ENCODE data around the gene ARL6IP6. TPM values are rescaled to one million over a fixed set of nuclear protein-coding genes. Genes with fewer than 3 reads are reported as not detected.

Gene ARL6IP6
- total and polyA plus RNA-seq, 2 experiments from 2014 or later = 49.1 to 65.4 TPM

DNA sequence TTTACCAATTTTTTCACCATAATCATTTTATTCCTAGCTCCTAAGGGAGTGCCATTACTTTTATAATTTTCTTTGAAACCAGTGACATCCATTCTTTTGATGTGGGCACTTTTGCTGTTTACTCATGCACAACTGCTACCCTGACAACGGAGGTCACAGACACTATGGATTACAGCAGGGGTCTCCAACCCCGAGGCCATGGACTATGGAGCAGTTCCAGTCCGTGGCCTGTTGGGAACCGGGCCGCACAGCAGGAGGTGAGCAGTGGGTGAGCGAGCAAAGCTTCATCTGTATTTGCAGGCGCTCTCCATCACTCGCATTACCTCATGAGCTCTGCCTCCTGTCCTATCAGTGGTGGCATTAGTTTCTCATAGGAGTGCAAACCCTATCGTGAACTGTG, 35.8 kb upstream of the ARL6IP6 start:
- Histone ChIP-seq H3K9me2 (ENCODE audit: insufficient read depth) (no peaks in the 10 kb centered on the region), H2AFZ (no peak overlapping the region), H3K36me3 (ENCODE audit: insufficient read depth) (peaks cover 46% of the 10 kb centered on the region), H3K4me2 (no peak overlapping the region), H3F3A (replicated peaks; ENCODE audit: low read depth) (no peaks in the 10 kb centered on the region), H3K79me2 (replicated peaks; ENCODE audit: insufficient read depth) (peaks cover 71% of the 10 kb centered on the region), H3K27me3 (ENCODE audit: insufficient read depth) (no peaks in the 10 kb centered on the region), H4K20me1 (replicated peaks; ENCODE audit: insufficient read depth) (peaks cover 9% of the 10 kb centered on the region; the same call in 1 of the 2 replicates), H3K4me3 (no peak overlapping the region), H3K4me1 (ENCODE audit: insufficient read depth) (no peaks in the 10 kb centered on the region), H3K27ac (ENCODE audit: low read depth) (no peak overlapping the region)
- Mint-ChIP-seq H3K27me3 (ENCODE audit: insufficient read depth, low read depth, poor library complexity) (no peaks in the 10 kb centered on the region), H3K4me1 (no peaks in the 10 kb centered on the region), H3K27ac (no peak overlapping the region), H3K4me3 (no peak overlapping the region), H3K9me3 (peaks cover 4% of the 10 kb centered on the region; the same call in 1 of the 3 replicates), H3K36me3 (ENCODE audit: low read depth) (peaks cover 80% of the 10 kb centered on the region)
- ATAC-seq (no peak; the same call in 2 of the 3 replicates), DNase-seq (ENCODE audit: low spot score) (peak; percentile 6)
- TF ChIP-seq STAT1 (IDR thresholded peaks at IDR 0.05; ENCODE audit: unreplicated experiment) (no peak), ZNF331 (CRISPR knock-in tag; IDR thresholded peaks at IDR 0.05; ENCODE audit: low read depth) (no peak), POLR2AphosphoS5 (IDR thresholded peaks at IDR 0.05; ENCODE audit: low read depth) (no peak), ZNF462 (CRISPR knock-in tag; IDR thresholded peaks at IDR 0.05) (no peak), EZH2phosphoT487 (IDR thresholded peaks at IDR 0.05; ENCODE audit: unreplicated experiment) (no peak), JUNB (IDR thresholded peaks at IDR 0.05; ENCODE audit: unreplicated experiment) (no peak)

DNA sequence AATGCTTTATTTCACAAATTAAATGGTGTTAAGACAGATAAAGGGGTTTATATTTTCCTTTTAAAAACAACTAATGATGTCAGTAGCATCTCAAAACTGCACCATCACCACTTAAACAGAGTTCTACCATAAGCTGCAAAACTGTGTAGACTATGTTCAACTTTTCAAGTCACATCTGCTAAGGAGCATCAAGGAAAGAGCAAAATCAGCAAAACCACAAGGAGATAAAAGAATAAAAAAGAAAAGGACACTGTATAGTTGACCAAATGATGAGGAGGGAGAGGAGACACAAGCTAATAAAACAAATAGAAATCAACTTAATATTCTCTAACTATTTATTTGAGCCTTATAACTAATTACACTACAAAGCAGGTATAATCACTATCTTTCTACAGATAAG, 35.0 kb upstream of the ARL6IP6 start:
- Mint-ChIP-seq H3K36me3 (ENCODE audit: low read depth) (peaks cover 87% of the 10 kb centered on the region), H3K27ac (no peak overlapping the region), H3K4me1 (no peaks in the 10 kb centered on the region), H3K4me3 (no peak overlapping the region), H3K27me3 (ENCODE audit: insufficient read depth, low read depth, poor library complexity) (no peaks in the 10 kb centered on the region), H3K9me3 (peaks cover 4% of the 10 kb centered on the region; the same call in 1 of the 3 replicates)
- Histone ChIP-seq H3F3A (replicated peaks; ENCODE audit: low read depth) (no peaks in the 10 kb centered on the region), H3K4me3 (no peak overlapping the region), H3K4me2 (no peak overlapping the region), H2AFZ (no peak overlapping the region), H3K9me2 (ENCODE audit: insufficient read depth) (no peaks in the 10 kb centered on the region), H4K20me1 (replicated peaks; ENCODE audit: insufficient read depth) (peaks cover 9% of the 10 kb centered on the region; the same call in 1 of the 2 replicates), H3K27ac (ENCODE audit: low read depth) (no peak overlapping the region), H3K36me3 (ENCODE audit: insufficient read depth) (peaks cover 39% of the 10 kb centered on the region), H3K4me1 (ENCODE audit: insufficient read depth) (no peaks in the 10 kb centered on the region), H3K27me3 (ENCODE audit: insufficient read depth) (no peaks in the 10 kb centered on the region), H3K79me2 (replicated peaks; ENCODE audit: insufficient read depth) (peaks cover 78% of the 10 kb centered on the region)
- no peak for DNase-seq (ENCODE audit: low spot score)
- ATAC-seq = no peak
- TF ChIP-seq, protein P1, sequence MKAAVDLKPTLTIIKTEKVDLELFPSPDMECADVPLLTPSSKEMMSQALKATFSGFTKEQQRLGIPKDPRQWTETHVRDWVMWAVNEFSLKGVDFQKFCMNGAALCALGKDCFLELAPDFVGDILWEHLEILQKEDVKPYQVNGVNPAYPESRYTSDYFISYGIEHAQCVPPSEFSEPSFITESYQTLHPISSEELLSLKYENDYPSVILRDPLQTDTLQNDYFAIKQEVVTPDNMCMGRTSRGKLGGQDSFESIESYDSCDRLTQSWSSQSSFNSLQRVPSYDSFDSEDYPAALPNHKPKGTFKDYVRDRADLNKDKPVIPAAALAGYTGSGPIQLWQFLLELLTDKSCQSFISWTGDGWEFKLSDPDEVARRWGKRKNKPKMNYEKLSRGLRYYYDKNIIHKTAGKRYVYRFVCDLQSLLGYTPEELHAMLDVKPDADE (IDR thresholded peaks at IDR 0.05) = no peak
- TF ChIP-seq, protein P2, sequence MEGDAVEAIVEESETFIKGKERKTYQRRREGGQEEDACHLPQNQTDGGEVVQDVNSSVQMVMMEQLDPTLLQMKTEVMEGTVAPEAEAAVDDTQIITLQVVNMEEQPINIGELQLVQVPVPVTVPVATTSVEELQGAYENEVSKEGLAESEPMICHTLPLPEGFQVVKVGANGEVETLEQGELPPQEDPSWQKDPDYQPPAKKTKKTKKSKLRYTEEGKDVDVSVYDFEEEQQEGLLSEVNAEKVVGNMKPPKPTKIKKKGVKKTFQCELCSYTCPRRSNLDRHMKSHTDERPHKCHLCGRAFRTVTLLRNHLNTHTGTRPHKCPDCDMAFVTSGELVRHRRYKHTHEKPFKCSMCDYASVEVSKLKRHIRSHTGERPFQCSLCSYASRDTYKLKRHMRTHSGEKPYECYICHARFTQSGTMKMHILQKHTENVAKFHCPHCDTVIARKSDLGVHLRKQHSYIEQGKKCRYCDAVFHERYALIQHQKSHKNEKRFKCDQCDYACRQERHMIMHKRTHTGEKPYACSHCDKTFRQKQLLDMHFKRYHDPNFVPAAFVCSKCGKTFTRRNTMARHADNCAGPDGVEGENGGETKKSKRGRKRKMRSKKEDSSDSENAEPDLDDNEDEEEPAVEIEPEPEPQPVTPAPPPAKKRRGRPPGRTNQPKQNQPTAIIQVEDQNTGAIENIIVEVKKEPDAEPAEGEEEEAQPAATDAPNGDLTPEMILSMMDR (conservative IDR thresholded peaks at IDR 0.05; ENCODE audit: low read depth in 2 of 2) = no peak
- TF ChIP-seq NANOG (IDR thresholded peaks at IDR 0.05; ENCODE audit: borderline replicate concordance) (no peak), POLR2AphosphoS5 (IDR thresholded peaks at IDR 0.05; ENCODE audit: low read depth) (no peak), ZNF331 (CRISPR knock-in tag; IDR thresholded peaks at IDR 0.05; ENCODE audit: low read depth) (no peak), CREB1 (CRISPR knock-in tag; IDR thresholded peaks at IDR 0.05; ENCODE audit: low read depth) (no peak), EZH2 (IDR thresholded peaks at IDR 0.05; ENCODE audit: low read depth, unreplicated experiment) (no peak), ZNF114 (CRISPR knock-in tag; IDR thresholded peaks at IDR 0.05) (no peak), EZH2phosphoT487 (IDR thresholded peaks at IDR 0.05; ENCODE audit: unreplicated experiment) (no peak), STAT1 (IDR thresholded peaks at IDR 0.05; ENCODE audit: unreplicated experiment) (no peak)
